IMR-90 (cell line): ENCODE measurements around the gene LPCAT4. TPM values are rescaled to one million over a fixed set of nuclear protein-coding genes. Genes with fewer than 3 reads are reported as not detected.

Source experiments
- ATAC-seq: fragments of 200-7000 bp; cut with Tn5 transposase; 2 replicates; pipeline ENCODE4 v1.9.1; 2020; ENCODE audit warnings: low read depth, mild to moderate bottlenecking, moderate library complexity
- BruUV-seq: library from RNA; stranded (reverse); fragments of 400-500 nt; replicated peaks from 2 replicates; lab custom pipeline; 2021; lab: Mats Ljungman, UMichigan
- CTCF ChIA-PET: fragments of 300-600 bp; formaldehyde crosslinking; extraction: SDS; loops from one replicate; lab custom pipeline; 2021; ENCODE audit warnings: antibody characterized with exemption; lab: Yijun Ruan, JAX
- POLR2A ChIA-PET: fragments of 300-600 bp; sonication (Branson Sonifier 250); formaldehyde crosslinking; loops from one replicate; lab custom pipeline; 2022; ENCODE audit warnings: antibody characterized with exemption; ENCODE audit not compliant: unreplicated experiment; lab: Charles Lee
- DNase-seq: peaks from one replicate; pipeline ENCODE4 v3.0.0; 2013
- H2AFZ ChIP-seq: replicated peaks from 2 replicates; pipeline ENCODE3; 2013; ENCODE audit warnings: low read length, mild to moderate bottlenecking; ENCODE audit not compliant: poor library complexity
- H2AK5ac ChIP-seq: 2 replicates; pipeline ENCODE4 v1.6.1; 2013; ENCODE audit warnings: low read depth, low read length, inconsistent platforms
- H2AK9ac ChIP-seq: replicated peaks from 2 replicates; pipeline ENCODE3; 2013; ENCODE audit warnings: mild to moderate bottlenecking, low read depth, low read length, moderate library complexity; ENCODE audit not compliant: poor library complexity
- H2BK120ac ChIP-seq: 2 replicates; pipeline ENCODE4 v1.6.1; 2013; ENCODE audit warnings: low read depth, low read length, inconsistent platforms
- H2BK15ac ChIP-seq: 3 replicates; pipeline ENCODE4 v1.6.1; 2013; ENCODE audit warnings: low read depth, low read length, inconsistent platforms
- H2BK20ac ChIP-seq: 2 replicates; pipeline ENCODE4 v1.6.1; 2013; ENCODE audit warnings: low read depth, mild to moderate bottlenecking, inconsistent platforms, low read length, moderate library complexity
- H2BK5ac ChIP-seq: 2 replicates; pipeline ENCODE4 v1.6.1; 2013; ENCODE audit warnings: mild to moderate bottlenecking, low read depth, low read length, inconsistent platforms; ENCODE audit not compliant: poor library complexity, severe bottlenecking
- H3K14ac ChIP-seq: replicated peaks from 2 replicates; pipeline ENCODE4 v1.6.1; 2013; ENCODE audit warnings: low read depth, low read length, inconsistent platforms
- H3K18ac ChIP-seq: 2 replicates; pipeline ENCODE4 v1.6.1; 2013; ENCODE audit warnings: low read depth, low read length, control low read depth
- H3K23ac ChIP-seq: 2 replicates; pipeline ENCODE4 v1.6.1; 2013; ENCODE audit warnings: low read depth, low read length, inconsistent platforms
- H3K27ac ChIP-seq: 2 replicates; pipeline ENCODE4 v1.5.1; 2013; ENCODE audit warnings: mild to moderate bottlenecking, control low read depth, low read length; ENCODE audit not compliant: insufficient read depth
- H3K27me3 ChIP-seq: 2 replicates; pipeline ENCODE4 v1.6.1; 2013; ENCODE audit warnings: low read length; ENCODE audit not compliant: control insufficient read depth, insufficient read depth
- H3K36me3 ChIP-seq: 2 replicates; pipeline ENCODE4 v1.6.1; 2013; ENCODE audit warnings: low read length, mixed read lengths; ENCODE audit not compliant: control insufficient read depth, insufficient read depth
- H3K4ac ChIP-seq: 2 replicates; pipeline ENCODE4 v1.6.1; 2013; ENCODE audit warnings: low read depth, low read length, inconsistent platforms
- H3K4me1 ChIP-seq: 2 replicates; pipeline ENCODE4 v1.6.1; 2013; ENCODE audit warnings: low read length, mixed read lengths; ENCODE audit not compliant: control insufficient read depth, insufficient read depth
- H3K4me2 ChIP-seq: 2 replicates; pipeline ENCODE4 v1.6.1; 2013; ENCODE audit warnings: low read depth, mild to moderate bottlenecking, control low read depth, low read length, moderate library complexity
- H3K4me3 ChIP-seq: 2 replicates; pipeline ENCODE4 v1.5.1; 2013; ENCODE audit warnings: low read depth, mild to moderate bottlenecking, control low read depth, low read length, moderate library complexity; ENCODE audit not compliant: insufficient read depth
- H3K56ac ChIP-seq: 2 replicates; pipeline ENCODE4 v1.6.1; 2013; ENCODE audit warnings: low read length, inconsistent platforms; ENCODE audit not compliant: insufficient read depth; ENCODE audit errors: extremely low read depth
- H3K79me1 ChIP-seq, 2 experiments: 2 replicates each; pipeline ENCODE4 v1.6.1; 2013; ENCODE audit warnings: low read length in 2 of 2, inconsistent platforms in 1 of 2, low read depth in 1 of 2
- H3K9ac ChIP-seq: 2 replicates; pipeline ENCODE4 v1.6.1; 2013; ENCODE audit warnings: low read depth, low read length, control low read depth
- H3K9me1 ChIP-seq: 2 replicates; pipeline ENCODE4 v1.6.1; 2013; ENCODE audit warnings: low read length, inconsistent platforms; ENCODE audit not compliant: insufficient read depth
- H3K9me3 ChIP-seq: 2 replicates; pipeline ENCODE4 v1.6.1; 2013; ENCODE audit warnings: low read length; ENCODE audit not compliant: control insufficient read depth, insufficient read depth
- H4K20me1 ChIP-seq: 2 replicates; pipeline ENCODE4 v1.6.1; 2013; ENCODE audit warnings: low read length, inconsistent platforms; ENCODE audit not compliant: insufficient read depth
- H4K5ac ChIP-seq: 2 replicates; pipeline ENCODE4 v1.6.1; 2013; ENCODE audit warnings: mild to moderate bottlenecking, low read depth, low read length, control low read depth
- H4K8ac ChIP-seq, 2 experiments: 2 replicates each; pipeline ENCODE4 v1.6.1; 2013; ENCODE audit warnings: low read depth in 2 of 2, low read length in 2 of 2, control low read depth in 1 of 2, inconsistent platforms in 1 of 2
- H4K91ac ChIP-seq: 2 replicates; pipeline ENCODE4 v1.6.1; 2013; ENCODE audit warnings: low read depth, low read length, inconsistent platforms; ENCODE audit not compliant: insufficient read depth
- BHLHE40 ChIP-seq: fragments of 150-350 bp; IDR thresholded peaks from 2 replicates; pipeline ENCODE4 v1.6.1; 2016; ENCODE audit warnings: mild to moderate bottlenecking, low read depth, low read length
- CEBPB ChIP-seq: IDR thresholded peaks from 2 replicates; pipeline ENCODE4 v1.6.1; 2012; ENCODE audit warnings: low read depth, low read length, improper control_type of control experiment
- CHD1 ChIP-seq: IDR thresholded peaks from 2 replicates; pipeline ENCODE4 v1.6.1; 2012; ENCODE audit warnings: low read depth, low read length, improper control_type of control experiment
- FOS ChIP-seq: fragments of 150-350 bp; IDR thresholded peaks from 2 replicates; pipeline ENCODE4 v1.6.1; 2016; ENCODE audit warnings: low read depth, low read length
- MAFK ChIP-seq: IDR thresholded peaks from 2 replicates; pipeline ENCODE4 v1.6.1; 2012; ENCODE audit warnings: low read depth, low read length, improper control_type of control experiment
- MAZ ChIP-seq: IDR thresholded peaks from 2 replicates; pipeline ENCODE4 v1.6.1; 2012; ENCODE audit warnings: low read depth, mild to moderate bottlenecking, low read length, improper control_type of control experiment, moderate library complexity, borderline replicate concordance
- MXI1 ChIP-seq: IDR thresholded peaks from 2 replicates; pipeline ENCODE4 v1.6.1; 2012; ENCODE audit warnings: low read depth, mild to moderate bottlenecking, low read length, moderate library complexity, borderline replicate concordance
- NFE2L2 ChIP-seq: fragments of 150-350 bp; IDR thresholded peaks from 2 replicates; pipeline ENCODE4 v1.6.1; 2016; ENCODE audit warnings: low read depth, mild to moderate bottlenecking, low read length
- POLR2A ChIP-seq: IDR thresholded peaks from 2 replicates; pipeline ENCODE4 v1.6.1; 2012; ENCODE audit warnings: mild to moderate bottlenecking, low read depth, low read length
- RAD21 ChIP-seq: IDR thresholded peaks from 2 replicates; pipeline ENCODE4 v1.6.1; 2012; ENCODE audit warnings: low read length, improper control_type of control experiment
- RCOR1 ChIP-seq: IDR thresholded peaks from 2 replicates; pipeline ENCODE4 v1.6.1; 2012; ENCODE audit warnings: mild to moderate bottlenecking, low read length, improper control_type of control experiment; ENCODE audit not compliant: insufficient replicate concordance
- RFX5 ChIP-seq: IDR thresholded peaks from 2 replicates; pipeline ENCODE4 v1.8.0; 2012; ENCODE audit warnings: low read depth, mild to moderate bottlenecking, low read length, moderate library complexity
- SMC3 ChIP-seq: fragments of 150-350 bp; IDR thresholded peaks from 2 replicates; pipeline ENCODE4 v1.6.1; 2016; ENCODE audit warnings: low read depth, mild to moderate bottlenecking, antibody characterized with exemption, low read length, moderate library complexity
- WGBS, 2 experiments: methylation state at CpG; one replicate each; pipeline versions ENCODE4 v1.1.5 to v1.1.7; 2013; ENCODE audit warnings: missing lambda C conversion rate in 2 of 2; ENCODE audit not compliant: insufficient read length in 1 of 2; ENCODE audit errors: extremely low coverage in 2 of 2; 5-methylcytosine and 5-hydroxymethylcytosine counted together
- dilution Hi-C: fragments of 300-500 bp; cut with HindIII; formaldehyde crosslinking; loops from one replicate; pipeline ENCODE4 v1.14.3; 2018; ENCODE audit warnings: low sequenced_read_pairs; ENCODE audit not compliant: unreplicated experiment
- in situ Hi-C: fragments of 300-500 bp; cut with MboI; formaldehyde crosslinking; loops from 3 replicates; pipeline ENCODE4 v1.14.3; 2019; ENCODE audit warnings: low sequenced_read_pairs, inconsistent platforms, mixed read lengths
- intact Hi-C: fragments of 100-400 bp; cut with micrococcal nuclease; formaldehyde crosslinking; loops from 2 replicates; pipeline ENCODE4 v1.10.0; 2022
- polyA plus RNA-seq, 3 experiments: library from polyadenylated mRNA; depleted of rRNA; stranded (reverse); fragments of >200 nt; gene quantifications; 2 replicates each; pipeline ENCODE4 v1.2.3, GENCODE V29; 2012; ENCODE audit warnings: low replicate concordance in 1 of 3
- total RNA-seq: library from RNA; depleted of rRNA; stranded (reverse); fragments of >200 nt; gene quantifications from 2 replicates; pipeline ENCODE4 v1.2.3, GENCODE V29; 2012
- TF ChIP-seq, protein P1 (sequence below): conservative IDR thresholded peaks from 2 replicates; pipeline ENCODE4 v1.5.1; 2012; ENCODE audit warnings: mild to moderate bottlenecking, low read depth, low read length, improper control_type of control experiment
- TF ChIP-seq, protein P2 (sequence below): fragments of 150-350 bp; IDR thresholded peaks from 2 replicates; pipeline ENCODE4 v1.6.1; 2017; ENCODE audit warnings: mild to moderate bottlenecking, antibody characterized with exemption, low read length, low read depth
- TF ChIP-seq, protein P3 (sequence below): fragments of 150-350 bp; IDR thresholded peaks from 2 replicates; pipeline ENCODE4 v1.6.1; 2016; ENCODE audit warnings: low read depth, mild to moderate bottlenecking, low read length, moderate library complexity, borderline replicate concordance

LPCAT4 gene
- total and polyA plus RNA-seq, 2 of the 4 experiments (the other 2 are of a cell fraction) = 3.8 to 44.4 TPM

DNA sequence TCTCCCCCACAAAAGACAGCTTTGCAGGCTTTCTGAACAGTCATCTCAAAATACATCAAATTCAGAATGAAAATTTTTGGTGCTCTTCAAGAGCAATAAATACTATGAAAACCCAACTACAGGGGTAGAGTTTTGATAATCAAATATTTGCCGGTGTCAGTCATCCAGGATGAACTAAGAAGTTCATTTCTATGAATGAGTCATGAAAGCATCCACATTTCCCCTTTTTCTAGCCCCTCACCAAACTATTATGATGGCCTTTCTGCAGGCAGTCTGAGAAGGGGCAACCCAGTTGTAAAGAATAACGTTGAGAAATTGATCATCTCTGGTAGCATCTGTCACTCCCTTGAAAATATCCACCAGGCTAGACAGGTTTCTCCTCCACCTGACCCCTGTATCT lies 3.1 kb upstream of the LPCAT4 start:
- H3K79me1 ChIP-seq = peaks cover 16 to 28% of the 10 kb centered on the region in 2 experiments

More for the DNA sequence above, 3.1 kb upstream of the LPCAT4 start:
- ChIA-PET POLR2A (no interaction called here), CTCF (no interaction called here)
- TF ChIP-seq RAD21 (no peak), RFX5 (no peak), RCOR1 (no peak), MAZ (no peak), NFE2L2 (no peak), MAFK (no peak), CHD1 (no peak), FOS (no peak), SMC3 (no peak), CEBPB (no peak), MXI1 (no peak), BHLHE40 (no peak), POLR2A (no peak)
- TF ChIP-seq, protein P1, sequence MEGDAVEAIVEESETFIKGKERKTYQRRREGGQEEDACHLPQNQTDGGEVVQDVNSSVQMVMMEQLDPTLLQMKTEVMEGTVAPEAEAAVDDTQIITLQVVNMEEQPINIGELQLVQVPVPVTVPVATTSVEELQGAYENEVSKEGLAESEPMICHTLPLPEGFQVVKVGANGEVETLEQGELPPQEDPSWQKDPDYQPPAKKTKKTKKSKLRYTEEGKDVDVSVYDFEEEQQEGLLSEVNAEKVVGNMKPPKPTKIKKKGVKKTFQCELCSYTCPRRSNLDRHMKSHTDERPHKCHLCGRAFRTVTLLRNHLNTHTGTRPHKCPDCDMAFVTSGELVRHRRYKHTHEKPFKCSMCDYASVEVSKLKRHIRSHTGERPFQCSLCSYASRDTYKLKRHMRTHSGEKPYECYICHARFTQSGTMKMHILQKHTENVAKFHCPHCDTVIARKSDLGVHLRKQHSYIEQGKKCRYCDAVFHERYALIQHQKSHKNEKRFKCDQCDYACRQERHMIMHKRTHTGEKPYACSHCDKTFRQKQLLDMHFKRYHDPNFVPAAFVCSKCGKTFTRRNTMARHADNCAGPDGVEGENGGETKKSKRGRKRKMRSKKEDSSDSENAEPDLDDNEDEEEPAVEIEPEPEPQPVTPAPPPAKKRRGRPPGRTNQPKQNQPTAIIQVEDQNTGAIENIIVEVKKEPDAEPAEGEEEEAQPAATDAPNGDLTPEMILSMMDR = no peak
- TF ChIP-seq, protein P2, sequence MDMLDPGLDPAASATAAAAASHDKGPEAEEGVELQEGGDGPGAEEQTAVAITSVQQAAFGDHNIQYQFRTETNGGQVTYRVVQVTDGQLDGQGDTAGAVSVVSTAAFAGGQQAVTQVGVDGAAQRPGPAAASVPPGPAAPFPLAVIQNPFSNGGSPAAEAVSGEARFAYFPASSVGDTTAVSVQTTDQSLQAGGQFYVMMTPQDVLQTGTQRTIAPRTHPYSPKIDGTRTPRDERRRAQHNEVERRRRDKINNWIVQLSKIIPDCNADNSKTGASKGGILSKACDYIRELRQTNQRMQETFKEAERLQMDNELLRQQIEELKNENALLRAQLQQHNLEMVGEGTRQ = no peak
- TF ChIP-seq, protein P3, sequence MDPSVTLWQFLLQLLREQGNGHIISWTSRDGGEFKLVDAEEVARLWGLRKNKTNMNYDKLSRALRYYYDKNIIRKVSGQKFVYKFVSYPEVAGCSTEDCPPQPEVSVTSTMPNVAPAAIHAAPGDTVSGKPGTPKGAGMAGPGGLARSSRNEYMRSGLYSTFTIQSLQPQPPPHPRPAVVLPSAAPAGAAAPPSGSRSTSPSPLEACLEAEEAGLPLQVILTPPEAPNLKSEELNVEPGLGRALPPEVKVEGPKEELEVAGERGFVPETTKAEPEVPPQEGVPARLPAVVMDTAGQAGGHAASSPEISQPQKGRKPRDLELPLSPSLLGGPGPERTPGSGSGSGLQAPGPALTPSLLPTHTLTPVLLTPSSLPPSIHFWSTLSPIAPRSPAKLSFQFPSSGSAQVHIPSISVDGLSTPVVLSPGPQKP = no peak
- Histone ChIP-seq H3K36me3 (no peaks in the 10 kb centered on the region), H3K4me2 (no peak overlapping the region), H2BK15ac (no peak overlapping the region), H3K27ac (no peak overlapping the region), H3K9ac (no peak overlapping the region), H3K18ac (no peak overlapping the region), H2BK20ac (no peak overlapping the region), H3K14ac (no peak overlapping the region), H2AK9ac (no peak overlapping the region), H3K9me1 (peaks cover 8% of the 10 kb centered on the region), H2AK5ac (no peak overlapping the region), H3K4me3 (no peak overlapping the region), H4K5ac (no peak overlapping the region), H3K27me3 (no peaks in the 10 kb centered on the region), H3K23ac (no peak overlapping the region), H3K56ac (no peak overlapping the region), H3K4me1 (0 out of 2 replicates have a peak, but pooled peaks cover 3% of the 10 kb centered on the region), H2BK5ac (no peak overlapping the region), H4K20me1 (peaks cover 8% of the 10 kb centered on the region; the same call in 1 of the 2 replicates), H4K8ac (no peak overlapping the region), H2BK120ac (no peak overlapping the region), H3K4ac (no peak overlapping the region), H3K9me3 (no peaks in the 10 kb centered on the region), H2AFZ (no peak overlapping the region), H4K91ac (no peak overlapping the region)
- dilution Hi-C loops = no loop called here
- in situ Hi-C loops = no loop called here
- ATAC-seq (no peak), DNase-seq (no peak)
- intact Hi-C loops = no loop called here
- WGBS, 2 experiments = no CpG with 5 or more reads among the region's 2 CpGs
- BruUV-seq = no TSS peak
